HEK293 (cell line): ENCODE data around the gene OR2T4.

Experiments
- CTCF ChIA-PET: fragments of 350-600 bp; formaldehyde crosslinking; extraction: SDS; loops from one replicate; lab custom pipeline; 2021; ENCODE audit warnings: antibody characterized with exemption; lab: Yijun Ruan, JAX
- POLR2A ChIA-PET: fragments of 300-600 bp; formaldehyde crosslinking; extraction: SDS; loops from one replicate; lab custom pipeline; 2020; ENCODE audit warnings: antibody characterized with exemption, inconsistent platforms; lab: Yijun Ruan, JAX
- H3K27ac ChIP-seq: fragments of 200-500 bp; sonication (Bioruptor generic); 2 replicates; pipeline ENCODE4 v1.5.1; 2014; ENCODE audit warnings: low read depth, low read length, control low read depth, inconsistent platforms; ENCODE audit errors: extremely low read depth
- H3K36me3 ChIP-seq, 2 experiments: fragments of 200-500 bp in 1 of 2; sonication (Bioruptor generic) in 1 of 2; 1 replicate in 1 of 2; 2 replicates in 1 of 2; pipeline ENCODE4 v1.5.1; 2014 to 2017; ENCODE audit warnings: inconsistent platforms in 2 of 2, low read length in 2 of 2; ENCODE audit not compliant: control insufficient read depth in 2 of 2, insufficient read depth in 1 of 2
- H3K4me1 ChIP-seq: fragments of 200-500 bp; sonication (Bioruptor generic); 2 replicates; pipeline ENCODE4 v1.5.1; 2014; ENCODE audit warnings: mild to moderate bottlenecking, low read length, inconsistent platforms; ENCODE audit not compliant: control insufficient read depth, insufficient read depth
- H3K4me3 ChIP-seq: 2 replicates; pipeline ENCODE4 v1.5.1; 2011; ENCODE audit warnings: low read depth, mild to moderate bottlenecking, control low read depth, low read length, moderate library complexity
- H3K9me3 ChIP-seq: fragments of 200-500 bp; sonication (Bioruptor generic); 2 replicates; pipeline ENCODE4 v1.5.1; 2014; ENCODE audit warnings: low read depth, low read length, inconsistent platforms; ENCODE audit not compliant: control insufficient read depth, insufficient read depth
- GFI1B ChIP-seq: fragments of 450-650 bp; formaldehyde crosslinking; IDR thresholded peaks from 2 replicates; pipeline ENCODE4 v1.5.1; 2016; ENCODE audit warnings: missing biosample characterization, missing genetic modification characterization
- HOXC10 ChIP-seq: sonication (generic); formaldehyde crosslinking; IDR thresholded peaks from 2 replicates; pipeline ENCODE4 v1.8.1; 2023; ENCODE audit warnings: mild to moderate bottlenecking, missing genetic modification reagents
- KLF16 ChIP-seq: fragments of 450-650 bp; formaldehyde crosslinking; IDR thresholded peaks from 2 replicates; pipeline ENCODE4 v1.5.1; 2017; ENCODE audit warnings: missing biosample characterization, missing genetic modification characterization
- MYNN ChIP-seq: fragments of 450-650 bp; formaldehyde crosslinking; IDR thresholded peaks from 2 replicates; pipeline ENCODE4 v1.5.1; 2016; ENCODE audit warnings: missing biosample characterization, missing genetic modification characterization, borderline replicate concordance
- SCRT1 ChIP-seq: fragments of 450-650 bp; formaldehyde crosslinking; IDR thresholded peaks from 2 replicates; pipeline ENCODE4 v1.5.1; 2016; ENCODE audit warnings: missing biosample characterization, missing genetic modification characterization, borderline replicate concordance
- SP3 ChIP-seq: fragments of 450-650 bp; formaldehyde crosslinking; IDR thresholded peaks from 2 replicates; pipeline ENCODE4 v1.5.1; 2016; ENCODE audit warnings: missing biosample characterization, missing genetic modification characterization
- TRIM28 ChIP-seq: IDR thresholded peaks from 2 replicates; pipeline ENCODE4 v1.6.1; 2011; ENCODE audit warnings: low read length, control low read depth, borderline replicate concordance
- YY2 ChIP-seq: fragments of 450-650 bp; formaldehyde crosslinking; IDR thresholded peaks from 2 replicates; pipeline ENCODE4 v1.5.1; 2016; ENCODE audit warnings: missing biosample characterization, missing genetic modification characterization
- ZFHX2 ChIP-seq: fragments of 450-650 bp; formaldehyde crosslinking; conservative IDR thresholded peaks from 2 replicates; pipeline ENCODE4 v1.5.1; 2016; ENCODE audit warnings: missing biosample characterization, missing genetic modification characterization
- ZNF10 ChIP-seq: fragments of 450-650 bp; formaldehyde crosslinking; IDR thresholded peaks from 2 replicates; pipeline ENCODE4 v1.5.1; 2017; ENCODE audit warnings: missing biosample characterization, missing genetic modification characterization
- ZNF114 ChIP-seq: fragments of 450-650 bp; formaldehyde crosslinking; IDR thresholded peaks from 2 replicates; pipeline ENCODE4 v1.5.0; 2017; ENCODE audit warnings: missing biosample characterization, missing genetic modification characterization
- ZNF157 ChIP-seq: fragments of 450-650 bp; formaldehyde crosslinking; IDR thresholded peaks from 2 replicates; pipeline ENCODE4 v1.5.1; 2016; ENCODE audit warnings: missing biosample characterization, missing genetic modification characterization
- ZNF19 ChIP-seq: fragments of 450-650 bp; formaldehyde crosslinking; IDR thresholded peaks from 2 replicates; pipeline ENCODE4; 2016; ENCODE audit warnings: missing biosample characterization, missing genetic modification characterization, low read depth
- ZNF202 ChIP-seq: fragments of 450-650 bp; formaldehyde crosslinking; IDR thresholded peaks from 2 replicates; pipeline ENCODE4 v1.5.1; 2016; ENCODE audit warnings: missing biosample characterization, missing genetic modification characterization, borderline replicate concordance
- ZNF221 ChIP-seq: fragments of 450-650 bp; formaldehyde crosslinking; IDR thresholded peaks from 2 replicates; pipeline ENCODE4 v1.5.1; 2017; ENCODE audit warnings: missing biosample characterization, missing genetic modification characterization, borderline replicate concordance
- ZNF266 ChIP-seq: fragments of 450-650 bp; formaldehyde crosslinking; IDR thresholded peaks from 2 replicates; pipeline ENCODE4 v1.5.1; 2016; ENCODE audit warnings: missing biosample characterization, missing genetic modification characterization, low read depth
- ZNF354C ChIP-seq: fragments of 450-650 bp; formaldehyde crosslinking; IDR thresholded peaks from 2 replicates; pipeline ENCODE4 v1.5.1; 2016; ENCODE audit warnings: missing biosample characterization, missing genetic modification characterization, low read depth, borderline replicate concordance
- ZNF366 ChIP-seq: fragments of 450-650 bp; formaldehyde crosslinking; conservative IDR thresholded peaks from 2 replicates; pipeline ENCODE4 v1.5.1; 2016; ENCODE audit warnings: missing biosample characterization, missing genetic modification characterization
- ZNF473 ChIP-seq: fragments of 450-650 bp; formaldehyde crosslinking; IDR thresholded peaks from 2 replicates; pipeline ENCODE4 v1.5.1; 2017; ENCODE audit warnings: missing biosample characterization, missing genetic modification characterization
- ZNF530 ChIP-seq: fragments of 450-650 bp; formaldehyde crosslinking; IDR thresholded peaks from 2 replicates; pipeline ENCODE4 v1.5.1; 2016; ENCODE audit warnings: low read depth, missing biosample characterization, missing genetic modification characterization
- ZNF549 ChIP-seq: fragments of 450-650 bp; IDR thresholded peaks from 2 replicates; pipeline ENCODE4 v1.5.1; 2018; ENCODE audit warnings: missing biosample characterization, missing genetic modification characterization, mild to moderate bottlenecking, inconsistent platforms, moderate library complexity
- ZNF610 ChIP-seq: fragments of 450-650 bp; formaldehyde crosslinking; IDR thresholded peaks from 2 replicates; pipeline ENCODE4 v1.5.1; 2016; ENCODE audit warnings: missing biosample characterization, missing genetic modification characterization, borderline replicate concordance
- ZNF785 ChIP-seq: fragments of 450-650 bp; formaldehyde crosslinking; IDR thresholded peaks from 2 replicates; pipeline ENCODE4 v1.5.1; 2016; ENCODE audit warnings: missing biosample characterization, missing genetic modification characterization
- TF ChIP-seq, protein P1 (sequence below): fragments of 450-650 bp; formaldehyde crosslinking; IDR thresholded peaks from 2 replicates; pipeline ENCODE4 v1.5.1; 2017; ENCODE audit warnings: missing biosample characterization, missing genetic modification characterization
- TF ChIP-seq, protein P2 (sequence below): fragments of 450-650 bp; formaldehyde crosslinking; IDR thresholded peaks from 2 replicates; pipeline ENCODE4 v1.5.1; 2016; ENCODE audit warnings: missing biosample characterization, missing genetic modification characterization, low read depth
- TF ChIP-seq, protein P3 (sequence below): fragments of 450-650 bp; formaldehyde crosslinking; IDR thresholded peaks from 2 replicates; pipeline ENCODE4 v1.5.1; 2016; ENCODE audit warnings: missing biosample characterization, missing genetic modification characterization
- TF ChIP-seq, protein P4 (sequence below): fragments of 450-650 bp; formaldehyde crosslinking; IDR thresholded peaks from 2 replicates; pipeline ENCODE4 v1.5.1; 2016; ENCODE audit warnings: missing biosample characterization, missing genetic modification characterization
- TF ChIP-seq, protein P5 (sequence below): fragments of 450-650 bp; formaldehyde crosslinking; IDR thresholded peaks from 2 replicates; pipeline ENCODE4 v1.5.1; 2016; ENCODE audit warnings: missing biosample characterization, missing genetic modification characterization

The OR2T4 gene

DNA sequence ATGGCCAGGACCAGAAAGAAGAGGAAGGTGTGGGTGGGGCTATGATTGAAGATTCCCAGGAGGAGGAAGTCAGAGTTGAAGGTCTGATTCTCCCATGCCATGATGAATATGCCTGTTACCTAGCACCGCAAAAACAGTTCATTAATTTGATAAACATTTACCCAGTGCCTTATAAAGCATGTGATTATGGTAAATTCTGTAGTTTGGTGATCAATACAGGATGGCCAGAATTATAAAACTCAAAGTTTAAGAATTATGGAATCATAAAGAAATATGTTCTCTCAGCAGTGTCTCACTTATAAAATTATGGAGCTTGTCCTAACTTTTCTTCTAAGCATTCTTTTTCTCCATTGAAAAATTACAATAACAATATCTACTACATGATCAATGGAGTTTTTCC is 37.0 kb upstream of the OR2T4 start, which contains the start of gene OR2M7:
TSS of gene OR2M7 (minus strand) at position 101 of the 400 bp plus-strand sequence. CDS start at position 101, 0 bp downstream.
- Histone ChIP-seq H3K36me3 (no peaks in the 10 kb centered on the region), H3K27ac (no peak within 1 kb of the TSS), H3K9me3 (no peaks in the 10 kb centered on the region), H3K4me1 (no peaks in the 10 kb centered on the region), H3K4me3 (no peak within 1 kb of the TSS)
- CTCF ChIA-PET: no interaction called here
- POLR2A ChIA-PET: no interaction called here
- TF ChIP-seq YY2 (tag by site-specific recombination): no peak
- TF ChIP-seq ZNF785 (tag by site-specific recombination): no peak
- TF ChIP-seq, protein P1, sequence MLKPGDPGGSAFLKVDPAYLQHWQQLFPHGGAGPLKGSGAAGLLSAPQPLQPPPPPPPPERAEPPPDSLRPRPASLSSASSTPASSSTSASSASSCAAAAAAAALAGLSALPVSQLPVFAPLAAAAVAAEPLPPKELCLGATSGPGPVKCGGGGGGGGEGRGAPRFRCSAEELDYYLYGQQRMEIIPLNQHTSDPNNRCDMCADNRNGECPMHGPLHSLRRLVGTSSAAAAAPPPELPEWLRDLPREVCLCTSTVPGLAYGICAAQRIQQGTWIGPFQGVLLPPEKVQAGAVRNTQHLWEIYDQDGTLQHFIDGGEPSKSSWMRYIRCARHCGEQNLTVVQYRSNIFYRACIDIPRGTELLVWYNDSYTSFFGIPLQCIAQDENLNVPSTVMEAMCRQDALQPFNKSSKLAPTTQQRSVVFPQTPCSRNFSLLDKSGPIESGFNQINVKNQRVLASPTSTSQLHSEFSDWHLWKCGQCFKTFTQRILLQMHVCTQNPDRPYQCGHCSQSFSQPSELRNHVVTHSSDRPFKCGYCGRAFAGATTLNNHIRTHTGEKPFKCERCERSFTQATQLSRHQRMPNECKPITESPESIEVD (tag by site-specific recombination): no peak
- no peak for TF ChIP-seq ZNF114
- TF ChIP-seq ZNF354C (tag by site-specific recombination): no peak
- TF ChIP-seq ZNF10: no peak
- TF ChIP-seq ZNF549 (tag by site-specific recombination): no peak
- no peak for TF ChIP-seq ZNF221 (tag by site-specific recombination)
- TF ChIP-seq, protein P2, sequence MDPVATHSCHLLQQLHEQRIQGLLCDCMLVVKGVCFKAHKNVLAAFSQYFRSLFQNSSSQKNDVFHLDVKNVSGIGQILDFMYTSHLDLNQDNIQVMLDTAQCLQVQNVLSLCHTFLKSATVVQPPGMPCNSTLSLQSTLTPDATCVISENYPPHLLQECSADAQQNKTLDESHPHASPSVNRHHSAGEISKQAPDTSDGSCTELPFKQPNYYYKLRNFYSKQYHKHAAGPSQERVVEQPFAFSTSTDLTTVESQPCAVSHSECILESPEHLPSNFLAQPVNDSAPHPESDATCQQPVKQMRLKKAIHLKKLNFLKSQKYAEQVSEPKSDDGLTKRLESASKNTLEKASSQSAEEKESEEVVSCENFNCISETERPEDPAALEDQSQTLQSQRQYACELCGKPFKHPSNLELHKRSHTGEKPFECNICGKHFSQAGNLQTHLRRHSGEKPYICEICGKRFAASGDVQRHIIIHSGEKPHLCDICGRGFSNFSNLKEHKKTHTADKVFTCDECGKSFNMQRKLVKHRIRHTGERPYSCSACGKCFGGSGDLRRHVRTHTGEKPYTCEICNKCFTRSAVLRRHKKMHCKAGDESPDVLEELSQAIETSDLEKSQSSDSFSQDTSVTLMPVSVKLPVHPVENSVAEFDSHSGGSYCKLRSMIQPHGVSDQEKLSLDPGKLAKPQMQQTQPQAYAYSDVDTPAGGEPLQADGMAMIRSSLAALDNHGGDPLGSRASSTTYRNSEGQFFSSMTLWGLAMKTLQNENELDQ (tag by site-specific recombination): no peak
- no peak for TF ChIP-seq MYNN (tag by site-specific recombination)
- TF ChIP-seq ZNF366 (tag by site-specific recombination): no peak
- TF ChIP-seq ZNF19 (tag by site-specific recombination): no peak
- no peak for TF ChIP-seq KLF16 (tag by site-specific recombination)
- TF ChIP-seq ZNF266: no peak
- no peak for TF ChIP-seq ZNF202 (tag by site-specific recombination)
- TF ChIP-seq ZNF157 (tag by site-specific recombination): no peak
- TF ChIP-seq, protein P3, sequence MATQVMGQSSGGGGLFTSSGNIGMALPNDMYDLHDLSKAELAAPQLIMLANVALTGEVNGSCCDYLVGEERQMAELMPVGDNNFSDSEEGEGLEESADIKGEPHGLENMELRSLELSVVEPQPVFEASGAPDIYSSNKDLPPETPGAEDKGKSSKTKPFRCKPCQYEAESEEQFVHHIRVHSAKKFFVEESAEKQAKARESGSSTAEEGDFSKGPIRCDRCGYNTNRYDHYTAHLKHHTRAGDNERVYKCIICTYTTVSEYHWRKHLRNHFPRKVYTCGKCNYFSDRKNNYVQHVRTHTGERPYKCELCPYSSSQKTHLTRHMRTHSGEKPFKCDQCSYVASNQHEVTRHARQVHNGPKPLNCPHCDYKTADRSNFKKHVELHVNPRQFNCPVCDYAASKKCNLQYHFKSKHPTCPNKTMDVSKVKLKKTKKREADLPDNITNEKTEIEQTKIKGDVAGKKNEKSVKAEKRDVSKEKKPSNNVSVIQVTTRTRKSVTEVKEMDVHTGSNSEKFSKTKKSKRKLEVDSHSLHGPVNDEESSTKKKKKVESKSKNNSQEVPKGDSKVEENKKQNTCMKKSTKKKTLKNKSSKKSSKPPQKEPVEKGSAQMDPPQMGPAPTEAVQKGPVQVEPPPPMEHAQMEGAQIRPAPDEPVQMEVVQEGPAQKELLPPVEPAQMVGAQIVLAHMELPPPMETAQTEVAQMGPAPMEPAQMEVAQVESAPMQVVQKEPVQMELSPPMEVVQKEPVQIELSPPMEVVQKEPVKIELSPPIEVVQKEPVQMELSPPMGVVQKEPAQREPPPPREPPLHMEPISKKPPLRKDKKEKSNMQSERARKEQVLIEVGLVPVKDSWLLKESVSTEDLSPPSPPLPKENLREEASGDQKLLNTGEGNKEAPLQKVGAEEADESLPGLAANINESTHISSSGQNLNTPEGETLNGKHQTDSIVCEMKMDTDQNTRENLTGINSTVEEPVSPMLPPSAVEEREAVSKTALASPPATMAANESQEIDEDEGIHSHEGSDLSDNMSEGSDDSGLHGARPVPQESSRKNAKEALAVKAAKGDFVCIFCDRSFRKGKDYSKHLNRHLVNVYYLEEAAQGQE: no peak
- TF ChIP-seq SP3 (tag by site-specific recombination): no peak
- TF ChIP-seq HOXC10 (CRISPR knock-in tag): no peak
- no peak for TF ChIP-seq GFI1B (tag by site-specific recombination)

DNA sequence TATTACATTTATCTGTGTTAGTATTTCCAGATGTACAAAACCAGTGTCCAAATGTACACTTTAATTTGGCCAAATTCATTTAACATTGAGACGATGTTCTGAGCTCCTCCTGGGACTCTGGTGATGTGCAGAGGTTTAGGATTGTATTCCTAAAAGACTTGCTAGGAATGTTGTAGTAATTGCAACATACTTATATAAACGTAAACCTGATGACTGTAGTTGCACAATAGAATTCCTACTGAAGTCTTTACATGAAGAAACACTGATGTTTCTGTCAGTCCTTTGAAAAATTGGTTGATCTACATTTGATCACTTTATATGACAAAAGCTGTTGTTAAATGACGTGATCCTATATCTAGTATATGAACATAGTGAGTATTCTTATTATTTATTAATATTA is 18.0 kb upstream of the OR2T4 start:
- no peak overlapping the region for H3K4me3 ChIP-seq
- no peaks in the 10 kb centered on the region for H3K4me1 ChIP-seq
- H3K9me3 ChIP-seq: no peaks in the 10 kb centered on the region
- TF ChIP-seq, protein P4, sequence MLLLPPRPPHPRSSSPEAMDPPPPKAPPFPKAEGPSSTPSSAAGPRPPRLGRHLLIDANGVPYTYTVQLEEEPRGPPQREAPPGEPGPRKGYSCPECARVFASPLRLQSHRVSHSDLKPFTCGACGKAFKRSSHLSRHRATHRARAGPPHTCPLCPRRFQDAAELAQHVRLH: no peak
- no peak for TF ChIP-seq ZNF530 (tag by site-specific recombination)
- no peak for TF ChIP-seq TRIM28
- no peak for TF ChIP-seq SCRT1
- TF ChIP-seq ZNF610 (tag by site-specific recombination): no peak
- TF ChIP-seq ZFHX2: no peak
- TF ChIP-seq, protein P5, sequence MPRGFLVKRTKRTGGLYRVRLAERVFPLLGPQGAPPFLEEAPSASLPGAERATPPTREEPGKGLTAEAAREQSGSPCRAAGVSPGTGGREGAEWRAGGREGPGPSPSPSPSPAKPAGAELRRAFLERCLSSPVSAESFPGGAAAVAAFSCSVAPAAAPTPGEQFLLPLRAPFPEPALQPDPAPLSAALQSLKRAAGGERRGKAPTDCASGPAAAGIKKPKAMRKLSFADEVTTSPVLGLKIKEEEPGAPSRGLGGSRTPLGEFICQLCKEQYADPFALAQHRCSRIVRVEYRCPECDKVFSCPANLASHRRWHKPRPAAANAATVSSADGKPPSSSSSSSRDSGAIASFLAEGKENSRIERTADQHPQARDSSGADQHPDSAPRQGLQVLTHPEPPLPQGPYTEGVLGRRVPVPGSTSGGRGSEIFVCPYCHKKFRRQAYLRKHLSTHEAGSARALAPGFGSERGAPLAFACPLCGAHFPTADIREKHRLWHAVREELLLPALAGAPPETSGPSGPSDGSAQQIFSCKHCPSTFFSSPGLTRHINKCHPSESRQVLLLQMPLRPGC (tag by site-specific recombination): no peak
- no peak for TF ChIP-seq ZNF473
- H3K36me3 ChIP-seq: no peaks in the 10 kb centered on the region
- POLR2A ChIA-PET: no interaction called here
- H3K27ac ChIP-seq: no peak overlapping the region
- CTCF ChIA-PET: no interaction called here
